GM18511 (cell line): Measurements from ENCODE around the gene EXOSC10.
"Not testable (repeated sequence)": the region's sequence is repeated elsewhere in the genome, so short reads cannot be mapped to it uniquely, and the experiment has no call there.

Source experiments
- ATAC-seq: cut with Tn5 transposase; IDR thresholded peaks from one replicate; pipeline ENCODE4 v1.9.1; 2021; ENCODE audit warnings: mild to moderate bottlenecking, moderate library complexity; ENCODE audit not compliant: unreplicated experiment

Gene EXOSC10

GRCh38 chr1:11063937-11064537 lies 35.6 kb downstream of the EXOSC10 start:
- not testable (repeated sequence) for ATAC-seq

GRCh38 chr1:11062965-11063401 lies 36.7 kb downstream of the EXOSC10 start:
- peak; percentile 47 for ATAC-seq

GRCh38 chr1:11061652-11062365 lies 37.9 kb downstream of the EXOSC10 start:
- no peak for ATAC-seq

DNA sequence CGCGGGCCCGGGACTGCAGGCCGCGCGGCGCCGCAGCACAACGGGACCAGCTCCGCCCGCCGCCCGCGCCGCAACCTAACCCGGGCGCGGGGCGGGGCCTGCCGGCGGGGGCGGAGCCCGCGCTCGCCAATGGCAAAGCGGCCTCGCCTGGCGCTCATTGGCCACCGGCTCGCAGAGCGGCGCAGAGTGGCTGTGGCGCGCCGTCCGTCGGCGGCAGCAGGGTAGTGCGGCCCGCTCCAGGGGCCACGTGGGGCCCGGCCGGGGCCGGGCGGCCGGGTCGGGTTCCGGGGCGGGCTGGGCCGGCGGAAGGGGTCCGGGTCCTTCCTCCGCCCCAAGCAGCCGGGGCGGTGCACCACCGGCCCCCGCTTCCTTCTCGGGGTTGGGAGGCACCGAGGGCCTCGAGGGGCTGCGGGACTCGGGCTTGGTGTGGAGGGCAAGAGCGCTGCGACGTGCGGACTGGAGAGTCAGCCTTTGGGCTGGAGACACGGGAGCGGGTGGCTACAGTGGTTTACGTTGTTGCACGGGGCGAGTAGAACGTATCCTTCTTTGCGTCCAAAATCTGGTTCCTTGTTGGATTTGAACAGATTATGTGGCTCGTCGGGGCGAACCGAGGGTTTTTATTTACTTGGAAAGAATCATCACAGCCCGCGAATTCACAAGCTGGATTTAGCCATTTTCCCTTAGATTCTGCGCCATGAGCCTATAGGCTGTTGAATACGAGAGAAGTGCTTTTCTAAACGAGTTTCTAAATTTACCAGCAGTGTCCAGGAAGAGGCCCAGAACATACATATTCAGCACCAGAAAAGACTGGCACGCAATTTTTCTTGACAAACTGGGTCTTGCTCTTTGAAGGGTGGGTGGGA lies 39.5 kb downstream of the EXOSC10 start, which contains the start of gene SRM:
Gene SRM (minus strand): TSS at position 51 of the 863 bp plus-strand sequence. CDS start 75 bp downstream, outside the sequence.
- peak; percentile 88 for ATAC-seq

DNA sequence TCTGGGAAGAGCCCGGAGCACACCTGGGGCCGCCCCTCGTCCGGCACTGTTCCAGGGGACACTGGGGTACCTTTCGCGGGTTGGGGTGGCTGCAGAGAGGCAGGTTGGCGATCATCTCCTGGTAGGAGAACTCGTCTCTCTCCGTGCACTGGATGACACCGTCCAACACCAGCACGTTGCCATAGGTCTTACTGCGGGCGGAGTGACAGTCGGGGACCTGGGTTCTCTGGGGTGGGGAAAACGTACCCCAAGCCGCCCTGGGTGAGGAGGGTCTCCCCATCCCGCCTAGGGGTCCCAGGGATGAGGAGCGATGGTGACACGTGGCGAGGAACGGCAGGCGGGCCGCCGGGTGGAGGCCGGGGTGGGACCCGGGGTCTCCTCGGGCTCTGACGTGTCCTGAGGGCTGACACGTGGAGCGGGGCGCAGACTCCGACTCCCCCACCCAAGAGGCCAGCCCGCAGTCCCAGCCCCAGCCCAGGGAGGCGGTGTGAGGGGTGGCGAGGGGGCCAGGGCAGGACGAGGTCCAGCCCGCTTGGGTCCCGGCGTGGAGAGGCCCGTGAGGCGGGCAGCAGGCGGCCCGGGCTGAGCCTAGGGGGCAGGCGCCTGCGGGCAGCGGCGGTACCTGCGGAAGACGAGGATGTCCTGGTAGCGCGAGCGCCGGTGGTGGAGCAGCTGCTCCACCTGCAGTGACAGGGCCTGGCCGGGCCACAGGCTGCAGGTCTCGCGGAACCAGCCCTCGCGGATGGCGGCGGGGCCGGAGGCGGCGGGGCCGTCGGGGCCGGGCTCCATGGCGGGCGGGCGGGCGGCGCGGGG lies 40.3 kb downstream of the EXOSC10 start:
- ATAC-seq: peak; percentile 23

- ATAC-seq: no peak
These were observed 41.0 kb downstream of the EXOSC10 start for GRCh38 chr1:11058595-11059154.

- no peak for ATAC-seq
These were observed 41.6 kb downstream of the EXOSC10 start for GRCh38 chr1:11058026-11058425.

DNA sequence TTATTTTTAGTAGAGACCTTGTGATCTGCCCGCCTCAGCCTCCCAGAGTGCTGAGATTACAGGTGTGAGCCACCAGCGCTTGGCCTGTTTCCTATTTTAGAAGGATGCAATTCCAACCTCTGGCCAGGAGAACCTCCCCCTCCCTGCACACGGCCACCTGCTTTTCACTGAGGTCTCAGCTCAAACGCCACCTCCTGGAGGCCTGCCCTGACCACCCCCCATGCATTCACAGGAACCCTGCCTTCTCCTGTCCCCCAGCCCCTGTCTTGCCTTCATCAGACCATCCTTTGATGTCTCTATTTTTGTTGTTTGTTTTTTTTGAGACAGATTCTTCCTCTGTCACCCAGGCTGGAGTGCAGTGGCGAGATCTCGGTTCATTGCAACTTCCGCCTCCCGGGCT lies 42.2 kb downstream of the EXOSC10 start:
- ATAC-seq: no peak

- no peak for ATAC-seq
These were observed 43.2 kb downstream of the EXOSC10 start for GRCh38 chr1:11056504-11056903.

DNA sequence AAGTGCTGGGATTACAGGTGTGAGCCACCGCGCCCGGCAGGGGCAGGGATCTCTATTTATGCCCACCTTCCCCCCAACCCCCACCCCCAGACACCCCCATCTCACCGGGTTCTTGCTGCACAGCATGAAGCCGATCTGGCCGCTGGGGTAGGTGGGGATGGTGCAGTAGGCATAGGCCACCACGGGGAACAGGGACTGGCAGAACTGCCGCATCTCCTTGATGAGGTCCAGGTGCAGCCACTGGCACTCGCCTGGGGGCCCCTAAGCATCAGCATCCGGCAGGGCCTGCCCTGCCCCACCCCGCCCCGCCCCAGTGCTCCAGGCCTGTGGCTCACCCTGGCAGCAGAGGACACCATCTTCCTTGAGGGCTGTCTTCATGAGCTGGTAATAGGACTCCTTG lies 44.0 kb downstream of the EXOSC10 start:
- ATAC-seq: no peak

DNA sequence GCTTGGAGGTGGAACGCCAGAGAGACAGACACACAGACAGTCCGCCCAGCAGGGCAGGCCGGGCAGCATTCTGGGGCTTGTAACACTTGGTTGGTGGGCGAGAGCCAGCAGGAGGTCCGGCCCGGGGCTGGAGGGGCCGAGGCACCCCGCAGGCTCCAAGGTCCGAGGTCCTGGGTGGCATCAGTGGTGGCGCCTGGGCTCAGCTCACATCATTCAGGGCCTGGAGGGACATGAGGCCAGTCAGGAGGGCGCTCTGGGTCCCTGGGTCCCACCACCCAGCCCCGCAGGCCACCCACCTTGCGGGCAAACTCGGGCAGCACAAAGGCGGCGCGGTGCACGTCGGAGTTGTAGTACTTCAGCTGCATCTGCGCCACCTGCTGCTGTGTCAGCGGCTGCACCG lies 45.0 kb downstream of the EXOSC10 start:
- no peak for ATAC-seq

DNA sequence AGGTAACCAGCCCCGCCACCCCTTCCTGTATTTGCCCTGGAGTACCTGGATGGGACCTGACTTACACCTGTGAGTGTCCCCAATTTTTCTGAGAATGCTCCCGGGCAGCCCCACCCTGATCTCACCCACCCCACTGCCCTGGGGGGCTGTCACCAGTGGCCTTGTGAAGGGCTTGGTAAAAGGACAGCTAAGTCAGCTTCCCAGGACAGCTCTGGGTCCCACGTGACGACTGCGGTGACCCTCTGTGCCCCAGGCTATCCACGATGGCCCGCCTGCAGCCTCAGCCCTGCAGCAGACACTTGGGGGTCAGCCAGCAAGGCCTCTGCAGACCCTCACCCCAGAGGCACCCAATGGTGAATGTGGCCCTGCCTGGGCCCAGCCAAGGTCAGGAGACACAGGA lies 45.5 kb downstream of the EXOSC10 start:
- no peak for ATAC-seq

- no peak for ATAC-seq
These were observed 45.9 kb downstream of the EXOSC10 start for GRCh38 chr1:11053758-11054137.

DNA sequence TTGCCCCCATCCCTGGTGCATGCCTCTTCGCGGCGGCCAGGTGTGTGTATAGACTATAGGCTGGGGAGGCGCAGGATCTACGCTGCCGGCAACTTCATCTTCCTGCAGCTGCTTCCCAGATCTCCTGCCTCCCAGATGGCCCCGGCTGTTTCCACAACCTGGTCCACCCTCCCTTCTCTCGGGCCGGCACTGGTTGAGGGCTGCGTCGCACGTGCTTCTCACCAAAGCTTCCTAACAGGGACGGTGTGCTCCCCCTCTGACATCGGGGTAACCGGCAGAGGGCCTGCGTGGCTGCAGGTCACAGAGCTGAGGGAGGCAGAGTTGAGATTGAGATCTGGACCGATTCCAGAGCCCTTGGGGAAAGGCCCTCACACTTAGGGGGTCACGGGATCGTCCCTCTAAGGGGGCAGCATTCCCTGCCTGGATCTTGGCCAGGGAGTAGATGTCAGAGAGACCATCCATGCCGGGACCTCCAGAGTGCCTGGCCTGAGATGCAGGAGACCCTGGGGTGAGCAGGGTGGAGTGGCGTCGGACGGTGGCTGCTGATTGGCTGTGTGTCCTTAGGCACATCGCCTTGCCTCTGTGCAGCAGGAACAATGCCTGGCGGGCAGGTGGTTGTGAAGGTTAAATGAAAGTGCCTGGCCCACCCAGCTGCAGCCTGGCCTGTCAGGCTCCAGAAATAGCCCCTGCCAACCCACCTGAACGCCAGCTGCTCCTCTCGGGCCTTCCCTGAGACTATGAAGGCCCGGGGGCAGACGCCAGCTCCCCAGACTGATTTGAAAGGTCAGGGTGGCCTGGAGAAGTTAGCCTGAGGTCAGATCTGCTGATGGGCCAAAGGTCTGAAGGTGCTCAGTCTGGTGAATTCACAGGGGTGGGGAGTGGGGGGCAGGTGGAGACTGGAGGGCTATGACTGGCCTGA lies 46.6 kb downstream of the EXOSC10 start:
- ATAC-seq: no peak

- ATAC-seq: no peak
These were observed 47.7 kb downstream of the EXOSC10 start for GRCh38 chr1:11051781-11052511.

DNA sequence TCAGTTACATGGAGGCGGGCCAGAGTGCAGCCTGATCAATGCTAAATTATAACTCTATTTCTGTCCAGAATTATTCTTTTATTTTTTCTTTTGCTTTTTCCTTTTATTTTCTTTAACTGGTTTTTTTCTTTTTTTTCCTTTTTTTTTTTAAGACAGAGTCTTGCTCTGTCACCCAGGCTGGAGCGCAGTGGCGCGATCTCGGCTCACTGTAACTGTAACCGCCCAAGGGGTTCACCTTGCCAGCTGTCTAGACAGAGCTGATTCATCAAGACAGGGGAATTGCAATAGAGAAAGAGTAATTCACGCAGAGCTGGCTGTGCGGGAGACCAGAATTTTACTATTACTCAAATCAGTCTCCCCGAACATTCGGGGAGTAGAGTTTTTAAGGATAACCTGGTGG lies 48.5 kb downstream of the EXOSC10 start:
- ATAC-seq: not testable (repeated sequence)

DNA sequence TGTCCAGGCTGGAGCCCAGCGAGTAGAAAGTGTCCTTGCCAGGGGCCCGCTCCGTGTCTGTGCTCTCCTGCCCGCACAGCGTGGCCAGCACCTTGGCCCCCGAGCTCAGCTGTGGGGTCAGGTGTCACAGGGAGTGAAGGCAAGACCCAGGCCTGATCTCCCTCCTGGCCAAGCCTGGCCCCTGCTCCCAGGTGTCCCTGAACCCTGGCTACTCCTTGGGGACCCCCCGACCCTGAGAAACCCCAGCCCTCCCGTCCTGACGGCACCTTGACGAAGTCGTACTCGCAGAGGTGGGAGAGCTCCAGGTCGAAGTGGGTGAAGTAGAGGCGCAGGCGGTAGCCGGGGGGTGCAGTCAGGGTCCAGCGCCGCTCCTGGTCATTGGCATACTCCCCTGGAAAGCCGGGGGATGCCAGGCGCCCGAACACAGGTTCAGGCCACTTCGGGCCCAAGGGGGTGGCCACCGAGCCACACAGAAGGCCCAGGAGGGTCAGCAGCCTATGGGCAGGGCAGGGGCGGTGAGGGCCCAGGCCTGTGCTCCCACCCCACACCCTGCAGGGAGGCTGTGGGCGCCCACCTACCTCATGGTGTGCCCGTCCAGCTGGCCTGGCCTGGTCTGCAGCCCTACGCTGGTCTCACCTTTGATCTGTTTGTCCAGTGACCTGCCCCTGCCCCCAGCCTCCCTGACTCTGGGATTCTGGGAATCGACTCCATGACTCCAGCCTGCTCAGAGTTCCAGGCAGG lies 52.9 kb downstream of the EXOSC10 start, which contains the start of gene MASP2:
Gene MASP2 (minus strand): TSS at position 615 of the 741 bp plus-strand sequence. CDS start 32 bp downstream, at position 583.
- ATAC-seq: no peak

- no peak for ATAC-seq
These were observed 53.5 kb downstream of the EXOSC10 start for GRCh38 chr1:11046270-11046566.
